NCI-H774 (cell line): ENCODE measurements around the gene NME2.
A peak's percentile ranks its signal among the peaks of the same experiment; 100 is the strongest.
"Not testable (repeated sequence)": the region's sequence is repeated elsewhere in the genome, so short reads cannot be mapped to it uniquely, and the experiment has no call there.

ENCODE experiments used
- DNase-seq: peaks from one replicate; lab custom pipeline; 2025; lab: John Stamatoyannopoulos, UW

NME2 gene

DNA sequence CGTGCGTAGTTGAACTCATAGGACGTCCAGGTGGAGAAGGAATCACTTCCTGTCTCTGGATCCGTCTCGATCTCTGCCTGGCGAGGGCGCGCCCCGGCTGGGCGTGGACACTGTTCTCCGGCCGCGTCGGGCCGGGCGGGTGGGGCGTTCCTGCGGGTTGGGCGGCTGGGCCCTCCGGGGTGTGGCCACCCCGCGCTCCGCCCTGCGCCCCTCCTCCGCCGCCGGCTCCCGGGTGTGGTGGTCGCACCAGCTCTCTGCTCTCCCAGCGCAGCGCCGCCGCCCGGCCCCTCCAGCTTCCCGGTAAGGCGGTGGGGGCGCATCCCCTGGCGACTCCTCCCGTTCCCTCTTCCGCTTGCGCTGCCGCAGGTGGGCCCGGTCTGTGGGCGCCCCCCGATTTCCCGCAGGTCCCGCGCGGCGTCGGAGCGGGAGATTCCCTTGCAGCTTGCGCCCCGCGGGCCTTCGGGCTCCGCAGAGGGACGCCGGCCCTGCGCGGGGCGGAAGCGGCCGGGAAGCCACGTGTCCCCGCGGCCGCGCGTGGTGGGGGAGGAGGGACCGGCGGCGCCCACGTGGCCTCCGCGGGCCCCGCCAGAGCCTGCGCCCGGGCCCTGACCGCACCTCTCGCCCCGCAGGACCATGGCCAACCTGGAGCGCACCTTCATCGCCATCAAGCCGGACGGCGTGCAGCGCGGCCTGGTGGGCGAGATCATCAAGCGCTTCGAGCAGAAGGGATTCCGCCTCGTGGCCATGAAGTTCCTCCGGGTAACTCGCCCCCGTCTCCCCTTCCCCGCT lies at the start of gene NME2:
Gene NME2, plus strand, starts transcription at position 214 of the 789 bp plus-strand sequence. Its CDS starts 420 bp downstream, at position 634.
- DNase-seq: peak; percentile 91

DNA sequence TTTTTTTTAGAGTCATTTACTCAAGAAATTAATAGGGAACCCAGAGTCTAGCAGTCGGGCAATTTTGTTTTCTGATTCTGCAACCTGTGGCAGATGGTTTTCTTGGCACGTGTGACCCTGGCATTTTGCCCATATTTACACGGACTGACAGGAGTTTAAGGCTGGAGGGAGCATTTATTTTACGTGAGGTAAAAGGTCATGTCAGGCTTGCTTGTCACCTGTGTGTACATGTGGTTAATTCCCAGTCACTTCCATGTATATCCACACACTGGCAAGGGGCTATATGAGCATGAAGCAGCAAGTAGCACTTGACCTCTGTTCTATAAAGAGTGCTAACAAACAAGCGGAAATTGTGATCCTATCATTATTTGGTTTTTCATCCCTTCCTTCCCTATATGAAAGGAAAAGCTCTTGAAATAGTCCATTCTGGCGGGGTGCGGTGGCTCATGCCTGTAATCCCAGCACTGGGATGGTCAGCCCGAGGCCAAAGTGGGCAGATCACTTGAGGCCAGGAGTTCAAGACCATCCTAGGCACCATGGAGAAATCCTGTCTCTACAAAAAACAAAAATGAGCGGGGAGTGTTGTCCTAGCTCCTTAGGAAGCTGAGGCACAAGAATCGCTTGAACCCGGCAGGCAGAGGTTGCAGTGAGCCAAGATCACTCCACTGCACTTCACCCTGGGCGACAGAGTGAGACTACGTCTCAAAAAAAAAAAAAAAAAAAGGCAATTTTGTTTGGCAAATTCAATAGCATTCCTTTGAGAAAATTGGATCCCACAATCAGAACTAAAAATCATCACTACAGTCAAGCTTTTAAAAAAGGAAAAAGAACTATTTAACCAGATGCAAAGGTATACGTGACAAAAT lies 47.6 kb upstream of the NME2 start:
- peak; percentile 96 for DNase-seq

DNA sequence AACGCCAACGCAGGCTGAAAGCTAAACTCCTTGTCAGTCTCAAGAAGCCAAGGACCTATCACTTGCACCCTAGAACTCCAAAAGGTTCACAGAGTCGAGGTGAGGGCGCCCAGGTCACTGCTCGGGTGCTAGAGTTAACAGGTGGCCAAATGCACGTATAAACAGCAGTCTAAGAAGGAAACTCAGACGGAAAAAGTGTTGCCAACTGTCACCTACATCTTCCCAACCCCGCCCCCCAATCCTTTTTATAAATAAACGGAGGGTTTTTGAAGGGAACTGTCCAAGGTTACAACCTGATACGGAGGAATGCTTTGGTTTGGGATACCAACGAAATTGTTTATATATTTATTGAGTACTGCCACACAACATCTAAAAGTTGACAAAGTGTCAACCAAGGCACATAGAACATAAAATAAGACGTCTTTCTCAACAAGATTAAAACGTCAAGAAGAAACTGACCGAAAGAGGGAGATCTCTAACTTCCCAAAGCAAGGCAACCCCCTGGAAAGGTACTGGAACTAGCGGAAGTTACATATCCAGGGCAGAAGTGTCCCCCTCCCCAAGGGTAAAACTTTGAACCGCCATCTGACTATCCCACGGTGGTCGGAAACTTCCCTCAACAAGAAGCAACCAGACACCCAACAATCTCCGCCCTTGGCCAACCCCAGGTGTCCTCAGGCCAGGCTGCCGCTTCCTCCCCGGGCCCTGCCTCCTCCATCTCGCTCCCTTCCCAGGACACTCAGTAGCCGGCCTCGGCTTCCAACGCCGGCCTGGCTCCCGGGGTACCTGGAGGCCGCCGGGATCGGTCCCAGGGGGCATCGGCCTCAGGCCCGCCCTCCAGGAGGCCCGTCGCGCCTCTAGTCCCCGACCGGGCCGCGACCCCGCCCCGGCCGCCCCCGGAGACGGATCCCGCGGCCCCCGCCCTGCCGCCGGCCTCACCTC lies 46.5 kb upstream of the NME2 start:
- DNase-seq: no peak

DNA sequence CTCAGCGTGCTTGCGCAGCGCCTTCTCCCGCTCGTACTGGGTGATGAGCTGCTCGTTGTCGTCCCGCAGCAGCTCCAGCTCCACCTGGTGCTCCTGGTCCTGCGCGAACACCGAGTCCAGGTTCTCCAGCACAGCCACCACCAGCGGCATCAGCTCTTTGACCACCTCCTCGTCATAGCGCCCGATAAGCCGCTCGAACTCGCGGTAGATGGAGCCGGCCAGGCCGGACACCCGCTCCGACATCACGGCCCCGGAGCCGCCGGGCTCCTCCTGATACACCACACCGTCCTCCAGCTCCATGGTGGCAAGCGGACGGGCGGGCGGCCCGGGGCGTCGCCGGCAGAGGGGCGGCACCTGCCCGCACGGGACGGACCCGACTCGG lies 45.9 kb upstream of the NME2 start:
- DNase-seq: no peak

DNA sequence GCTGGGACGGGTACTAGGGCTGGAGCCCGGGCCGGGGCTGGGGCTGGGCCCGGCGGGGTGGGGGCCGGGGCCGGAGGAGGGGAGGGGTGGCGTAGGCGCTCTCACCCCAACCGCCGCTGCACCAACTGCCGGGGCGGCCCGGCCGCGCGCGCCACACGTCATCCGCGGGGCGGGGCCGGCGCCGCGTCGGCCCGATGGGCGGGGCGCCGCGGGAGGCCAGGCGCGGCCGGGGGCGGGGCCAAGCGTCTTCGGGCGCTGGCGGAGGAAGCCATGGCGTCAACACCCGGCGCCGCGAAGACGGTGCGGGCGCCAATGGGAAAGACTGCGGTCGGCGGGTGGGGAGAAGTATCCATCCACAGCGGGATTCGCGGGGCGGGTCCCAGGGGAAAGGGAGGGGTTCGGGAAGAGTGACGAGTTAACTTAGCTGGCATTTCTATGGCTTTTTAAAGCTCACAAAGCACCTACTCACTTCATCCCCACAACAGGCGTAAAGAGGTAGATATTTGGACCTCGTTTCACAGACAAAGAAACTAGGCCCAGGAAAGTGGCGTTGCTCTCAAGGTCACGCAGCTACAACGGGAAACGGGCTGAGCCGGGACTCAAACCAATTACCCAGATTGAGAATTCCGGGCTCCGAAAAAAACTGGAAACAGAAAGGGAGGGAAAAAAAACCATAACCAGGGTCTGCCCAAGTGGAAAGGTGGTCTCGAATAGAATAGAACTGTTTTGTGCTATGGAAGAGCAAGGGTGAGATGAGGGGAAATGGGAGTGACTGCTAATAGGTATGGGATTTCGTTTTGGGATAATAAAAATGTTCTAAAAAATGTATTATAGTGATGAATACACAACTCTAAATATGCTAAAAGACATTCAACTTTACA lies 45.2 kb upstream of the NME2 start, which contains the start of gene SPAG9:
Gene SPAG9, minus strand, starts transcription at position 130 of the 881 bp plus-strand sequence. CDS start 212 bp downstream, outside the sequence.
- DNase-seq: peak; percentile 99

DNA sequence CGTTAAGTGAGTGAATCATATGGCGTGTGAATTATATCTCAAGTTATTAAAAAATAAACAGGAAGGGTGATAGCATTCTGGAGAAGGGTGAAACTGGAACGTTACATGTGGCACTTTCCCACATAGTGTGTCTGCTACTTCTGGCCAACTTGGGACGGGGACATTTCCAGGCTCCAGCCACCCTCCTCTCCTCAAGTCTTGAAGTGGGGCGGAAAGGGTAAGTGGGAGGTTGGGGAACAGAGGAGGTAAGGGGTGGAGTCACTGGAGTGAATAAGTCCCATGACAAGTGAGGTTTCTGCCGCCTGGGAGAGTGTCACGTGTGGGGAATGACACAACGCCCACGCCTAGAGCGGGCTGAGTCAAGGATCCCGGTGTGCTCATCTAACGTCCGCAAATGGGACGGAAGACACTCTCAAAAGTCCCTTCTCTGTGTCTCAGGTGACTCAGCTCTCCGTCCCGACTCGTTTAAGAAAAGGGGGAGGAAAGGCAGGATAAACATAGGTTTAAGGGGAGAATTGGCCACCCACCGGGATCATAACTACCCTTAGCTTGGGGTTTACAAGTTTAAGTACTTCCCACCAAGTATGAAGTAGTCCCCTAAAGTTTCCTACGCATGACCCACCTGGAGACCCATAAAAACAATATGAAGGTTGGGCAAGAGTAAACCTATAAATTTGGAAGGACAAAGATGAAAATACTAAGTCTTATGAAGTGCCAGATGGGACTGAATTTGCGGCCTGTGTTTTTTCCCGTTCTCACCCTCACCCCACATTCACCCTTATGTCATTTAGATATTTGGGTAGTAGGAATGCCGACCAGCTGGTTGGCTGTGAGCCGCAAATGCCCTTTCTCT lies 44.4 kb upstream of the NME2 start:
- peak; percentile 84 for DNase-seq

DNA sequence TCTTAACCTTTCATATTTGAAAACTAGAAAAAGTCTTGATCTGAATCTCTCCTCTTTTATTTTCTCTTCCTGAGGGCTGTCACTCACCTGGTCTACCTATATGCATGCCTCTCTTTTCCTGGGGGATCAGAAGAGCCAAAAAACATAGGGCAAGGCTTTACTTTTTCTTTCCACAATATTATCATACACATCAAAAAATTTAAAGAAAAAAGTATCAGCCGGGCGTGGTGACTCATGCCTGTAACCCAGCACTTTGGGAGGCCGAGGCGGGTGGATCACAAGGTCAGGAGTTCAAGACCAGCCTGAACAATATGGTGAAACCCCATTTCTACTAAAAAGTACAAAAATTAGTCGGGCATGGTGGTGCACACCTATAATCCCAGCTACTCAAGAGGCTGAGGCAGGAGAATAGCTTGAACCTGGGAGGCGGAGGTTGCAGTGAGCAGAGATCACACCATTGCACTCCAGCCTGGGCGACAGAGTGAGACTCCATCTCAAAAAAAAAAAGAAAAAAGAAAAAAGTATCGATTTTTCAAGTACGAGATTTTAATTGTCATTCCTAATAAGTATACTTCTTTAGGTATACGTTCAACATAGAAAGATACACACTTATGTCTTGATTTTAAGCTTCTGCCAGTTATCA lies 43.6 kb upstream of the NME2 start:
- not testable (repeated sequence) for DNase-seq

DNA sequence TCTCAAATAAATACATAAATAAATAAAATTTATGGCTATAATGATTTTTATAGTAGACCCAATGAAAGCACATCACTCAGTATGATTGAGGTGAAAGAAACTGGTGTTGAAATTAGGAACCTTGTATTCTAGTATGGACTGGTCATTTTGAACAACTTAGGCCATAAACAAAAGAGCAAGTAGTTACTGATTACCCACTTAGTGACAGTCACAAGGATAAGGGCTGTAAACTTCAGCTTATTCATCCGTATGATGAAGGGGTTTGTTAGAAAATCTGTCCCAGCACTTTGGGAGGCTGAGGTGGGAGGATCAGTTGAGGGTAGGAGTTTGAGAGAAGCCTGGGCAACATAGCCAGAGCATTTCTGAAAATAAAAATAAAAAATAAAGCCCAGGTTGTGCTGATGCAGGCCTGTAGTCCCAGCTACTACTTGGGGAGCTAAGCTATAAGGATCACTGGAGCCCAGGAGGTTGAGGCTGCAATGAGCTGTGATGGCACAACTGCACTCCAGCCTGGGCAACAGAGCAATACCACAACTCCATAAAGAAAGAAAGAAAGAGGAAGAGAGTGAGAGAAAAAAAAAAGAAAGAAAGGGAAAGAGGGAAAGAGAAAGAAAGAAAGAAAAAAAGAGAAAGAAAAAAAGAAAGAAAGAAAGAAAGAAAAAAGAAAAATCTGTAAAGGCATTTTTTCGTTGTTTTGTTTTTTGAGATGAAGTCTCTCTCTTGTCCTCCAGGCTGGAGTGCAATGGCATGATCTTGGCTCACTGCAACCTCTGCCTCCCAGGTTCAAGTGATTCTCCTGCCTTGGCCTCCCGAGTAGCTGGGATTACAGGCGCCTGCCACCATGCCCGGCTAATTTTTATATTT lies 41.3 kb upstream of the NME2 start:
- DNase-seq: no peak

DNA sequence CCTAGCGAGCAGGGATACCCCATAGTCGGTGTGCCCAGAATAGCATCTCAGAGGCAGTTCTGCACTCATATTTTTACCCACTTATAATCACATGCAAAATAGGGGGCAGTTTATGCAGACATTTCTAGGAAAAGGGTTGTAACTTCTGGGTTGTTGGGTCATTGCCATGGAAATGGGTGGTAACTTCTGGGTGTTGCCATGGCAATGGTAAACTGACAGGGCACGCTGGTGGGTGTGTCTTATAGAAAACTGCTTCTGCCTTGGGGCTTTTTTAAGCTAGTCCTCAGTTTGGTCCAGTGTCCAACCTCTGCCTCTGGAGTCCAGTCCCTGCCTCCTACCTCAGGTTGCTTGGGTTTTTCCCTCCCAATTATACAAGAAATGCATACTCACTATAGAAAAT lies 38.1 kb upstream of the NME2 start:
- DNase-seq: no peak

DNA sequence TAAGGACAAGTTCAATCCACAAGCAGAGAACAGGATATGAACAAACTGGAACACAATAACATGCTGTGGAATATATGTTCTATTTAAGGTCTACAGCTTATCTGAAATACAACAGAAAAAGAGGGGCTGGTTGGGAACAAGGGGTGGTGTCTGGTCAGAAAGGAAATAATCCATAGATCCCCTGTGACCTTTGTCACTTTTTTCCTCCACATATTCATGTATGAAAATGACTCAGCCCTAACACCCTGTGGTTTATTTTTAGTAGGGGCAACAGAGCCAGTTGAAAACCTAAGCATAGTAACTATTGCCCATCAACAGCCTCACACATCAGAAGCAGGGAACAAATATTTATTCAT lies 33.3 kb upstream of the NME2 start:
- no peak for DNase-seq

DNA sequence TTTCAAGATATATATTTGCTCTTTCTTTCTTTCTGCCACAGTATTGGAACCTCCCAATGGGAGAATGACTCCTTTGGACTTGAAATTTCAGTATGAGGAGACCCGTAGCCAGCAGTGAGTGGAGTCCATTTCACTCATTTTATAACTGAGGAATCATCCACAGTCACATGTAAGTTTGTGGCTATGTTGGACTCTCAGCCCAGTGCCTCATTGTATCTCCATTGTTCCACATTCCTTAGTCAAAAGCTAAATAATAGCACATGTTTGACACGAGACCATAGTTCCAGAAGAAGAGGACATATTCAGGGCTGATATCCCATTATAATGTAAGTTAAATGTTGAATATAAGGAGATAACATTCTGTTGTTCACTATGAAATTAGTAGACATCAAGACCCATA lies 32.8 kb upstream of the NME2 start:
- no peak for DNase-seq

DNA sequence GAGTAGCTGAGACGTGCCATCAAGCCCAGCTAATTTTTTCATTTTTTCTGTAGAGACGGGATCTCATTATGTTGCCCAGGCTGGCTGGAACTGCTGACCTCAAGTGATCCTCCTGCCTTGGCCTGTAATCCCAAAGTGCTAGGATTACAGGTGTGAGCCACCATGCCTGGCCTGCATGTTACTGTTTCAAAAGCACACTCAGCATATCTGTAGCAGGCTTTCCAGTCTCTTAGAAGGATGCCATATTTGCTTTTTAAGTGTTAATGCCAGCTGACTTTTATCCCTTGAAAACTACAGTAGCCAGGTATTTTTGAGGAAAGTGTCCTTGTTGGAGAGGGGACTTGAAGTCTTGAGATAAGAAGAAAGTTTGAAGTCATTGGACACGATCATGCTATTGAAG lies 30.3 kb upstream of the NME2 start:
- DNase-seq: no peak

DNA sequence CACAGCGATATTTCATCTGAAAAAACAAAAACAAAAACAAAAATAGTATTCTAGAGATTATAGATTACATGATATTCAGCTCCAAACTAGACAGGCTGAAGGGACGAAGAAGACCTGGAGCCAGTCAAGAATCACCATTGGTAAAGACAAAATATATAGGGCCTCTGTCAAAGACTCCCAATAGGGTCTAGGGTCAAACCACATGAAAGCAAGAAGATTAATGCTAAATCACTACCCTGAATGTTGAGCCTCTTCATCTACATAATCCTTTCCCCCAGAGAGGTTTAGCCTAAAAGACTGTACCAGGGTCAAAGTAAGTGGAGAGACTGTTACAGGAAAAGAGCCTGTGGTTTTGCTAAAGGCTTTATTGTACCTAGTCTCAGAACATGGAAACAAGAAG lies 23.6 kb upstream of the NME2 start:
- no peak for DNase-seq

DNA sequence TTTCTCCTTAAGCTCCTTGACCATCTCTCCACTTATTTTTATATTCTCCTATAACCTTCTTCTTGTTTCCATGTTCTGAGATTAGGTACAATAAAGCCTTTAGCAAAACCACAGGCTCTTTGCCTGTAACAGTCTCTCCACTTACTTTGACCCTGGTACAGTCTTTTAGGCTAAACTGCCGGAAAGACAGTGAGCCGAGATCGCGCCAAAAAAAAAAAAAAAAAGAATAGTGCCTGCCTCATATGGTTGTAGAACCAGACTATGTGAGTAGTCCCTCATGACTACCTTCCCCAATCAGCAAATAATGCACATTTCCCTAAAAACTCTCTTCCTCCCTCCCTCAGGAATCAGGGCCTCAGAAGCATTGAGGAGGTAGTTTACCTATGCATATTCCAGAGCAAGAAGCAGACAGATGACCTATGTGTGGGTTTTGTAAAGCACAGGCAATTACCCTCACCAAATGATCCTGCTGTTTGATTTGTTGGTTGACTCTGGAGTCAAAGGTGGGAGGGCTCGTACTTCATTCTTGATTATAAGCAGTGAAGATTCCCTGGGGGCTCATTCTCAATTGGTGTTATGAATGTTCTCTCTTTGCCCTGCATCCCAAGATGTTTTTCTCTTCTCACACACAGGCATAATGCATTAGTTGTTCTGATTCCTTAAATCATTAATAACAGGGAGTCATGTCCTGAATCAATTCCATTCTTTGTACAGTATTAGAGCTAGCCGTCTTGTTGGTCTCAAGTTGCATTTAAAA lies 21.8 kb upstream of the NME2 start:
- no peak for DNase-seq

DNA sequence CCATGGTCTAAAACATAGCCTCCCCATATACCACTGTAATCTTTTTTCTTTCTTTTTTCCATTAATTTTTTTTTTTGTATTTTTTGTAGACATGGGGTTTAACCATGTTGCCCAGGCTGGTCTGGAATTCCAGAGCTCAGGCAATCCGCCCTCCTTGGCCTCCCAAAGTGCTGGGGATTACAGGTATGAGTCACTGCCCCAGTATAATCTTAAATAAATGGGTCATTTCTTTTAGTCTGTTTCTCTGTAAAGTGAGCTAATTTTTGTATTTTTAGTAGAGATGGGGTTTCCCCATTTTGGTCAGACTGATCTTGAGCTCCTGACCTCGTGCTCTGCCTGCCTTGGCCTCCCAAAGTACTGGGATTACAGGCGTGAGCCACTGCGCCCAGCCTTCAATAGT lies 18.6 kb upstream of the NME2 start:
- DNase-seq: no peak

DNA sequence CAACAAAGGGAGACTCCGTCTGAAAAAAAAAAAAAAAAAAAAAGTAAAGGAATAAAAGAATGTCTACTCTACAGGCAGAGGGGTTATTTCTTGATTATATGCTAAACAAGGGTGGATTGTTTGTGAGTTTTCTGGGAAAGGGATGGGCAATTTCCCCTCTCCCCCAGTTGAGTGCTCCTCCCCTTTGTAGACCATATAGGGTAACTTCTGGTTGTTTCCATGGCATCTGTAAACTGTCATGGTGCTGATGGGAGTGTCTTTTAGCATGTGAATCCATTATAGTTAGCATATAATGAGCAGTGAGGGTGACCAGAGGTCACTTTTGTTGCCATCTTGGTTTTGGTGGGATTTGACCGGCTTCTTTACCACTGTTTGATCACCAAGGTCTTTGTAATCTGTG lies 17.0 kb upstream of the NME2 start:
- DNase-seq: no peak

DNA sequence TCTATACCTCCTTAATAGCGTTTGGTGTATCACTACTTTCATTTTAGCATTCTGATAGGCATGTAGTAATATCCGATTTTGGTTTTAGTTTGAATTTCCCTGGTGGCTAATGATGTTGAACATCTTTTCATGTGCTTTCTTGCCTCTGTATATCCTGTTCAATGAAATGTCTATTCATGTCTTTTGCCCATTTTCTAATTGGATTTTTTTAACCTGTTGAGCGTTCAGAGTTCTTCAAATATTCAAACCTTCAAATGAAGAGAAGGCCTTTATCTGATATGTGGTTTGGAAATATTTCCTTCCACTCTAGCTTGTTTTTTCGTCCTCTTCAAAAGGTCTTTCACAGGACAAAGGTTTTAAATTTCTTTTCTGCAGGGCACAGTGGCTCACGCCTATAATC lies 15.3 kb upstream of the NME2 start:
- DNase-seq: no peak

DNA sequence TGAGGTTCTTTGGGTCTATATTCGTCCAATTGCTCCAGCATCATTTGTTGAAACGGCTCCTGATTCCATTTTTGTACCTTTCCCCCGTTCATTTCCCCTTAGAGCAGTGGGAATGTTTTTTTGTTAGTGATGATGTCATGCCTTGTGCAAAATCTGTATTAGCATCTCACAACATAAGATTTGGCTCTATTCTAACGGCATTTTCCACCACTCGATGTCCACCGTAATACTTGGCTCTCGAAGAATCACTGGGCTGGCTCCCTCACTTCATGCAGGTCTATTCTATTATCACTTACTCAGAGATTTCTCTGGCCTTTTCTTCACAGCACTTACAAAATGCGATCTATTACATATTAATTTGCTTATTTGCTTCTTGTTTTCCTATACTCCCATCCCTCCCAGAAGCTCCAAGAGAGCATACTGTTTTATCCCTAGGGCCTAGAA lies 13.4 kb upstream of the NME2 start:
- no peak for DNase-seq
